HG03039 (cell line): ENCODE results near the gene SULT6B1.
"Not testable (repeated sequence)": the region's sequence is repeated elsewhere in the genome, so short reads cannot be mapped to it uniquely, and the experiment has no call there.

ENCODE experiments used
- ATAC-seq: cut with Tn5 transposase; IDR thresholded peaks from one replicate; pipeline ENCODE4 v1.9.1; 2021; ENCODE audit warnings: mild to moderate bottlenecking, moderate library complexity; ENCODE audit not compliant: unreplicated experiment

The SULT6B1 gene, protein sequence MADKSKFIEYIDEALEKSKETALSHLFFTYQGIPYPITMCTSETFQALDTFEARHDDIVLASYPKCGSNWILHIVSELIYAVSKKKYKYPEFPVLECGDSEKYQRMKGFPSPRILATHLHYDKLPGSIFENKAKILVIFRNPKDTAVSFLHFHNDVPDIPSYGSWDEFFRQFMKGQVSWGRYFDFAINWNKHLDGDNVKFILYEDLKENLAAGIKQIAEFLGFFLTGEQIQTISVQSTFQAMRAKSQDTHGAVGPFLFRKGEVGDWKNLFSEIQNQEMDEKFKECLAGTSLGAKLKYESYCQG

DNA sequence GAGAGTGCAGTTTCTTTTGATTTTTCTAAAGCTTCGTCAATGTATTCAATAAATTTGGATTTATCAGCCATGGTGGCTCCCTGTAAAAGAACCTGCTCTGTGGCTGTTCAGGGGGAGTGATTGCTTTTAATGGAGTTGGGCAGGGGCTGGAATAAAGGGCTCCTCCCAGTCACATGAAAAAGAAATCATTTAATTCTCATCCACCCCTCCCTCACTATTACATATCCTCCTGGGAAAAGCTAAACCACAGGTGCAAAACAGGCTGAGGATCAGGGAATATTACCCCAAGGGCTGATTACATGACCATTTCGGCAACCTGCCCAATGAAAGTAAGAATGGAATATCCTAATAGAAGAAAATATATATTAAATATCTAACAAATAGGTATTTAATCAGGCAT, at the start of gene SULT6B1:
Gene SULT6B1 (minus strand): TSS at position 101 of the 400 bp plus-strand sequence. CDS start 30 bp downstream, at position 71.
- no peak for ATAC-seq

DNA sequence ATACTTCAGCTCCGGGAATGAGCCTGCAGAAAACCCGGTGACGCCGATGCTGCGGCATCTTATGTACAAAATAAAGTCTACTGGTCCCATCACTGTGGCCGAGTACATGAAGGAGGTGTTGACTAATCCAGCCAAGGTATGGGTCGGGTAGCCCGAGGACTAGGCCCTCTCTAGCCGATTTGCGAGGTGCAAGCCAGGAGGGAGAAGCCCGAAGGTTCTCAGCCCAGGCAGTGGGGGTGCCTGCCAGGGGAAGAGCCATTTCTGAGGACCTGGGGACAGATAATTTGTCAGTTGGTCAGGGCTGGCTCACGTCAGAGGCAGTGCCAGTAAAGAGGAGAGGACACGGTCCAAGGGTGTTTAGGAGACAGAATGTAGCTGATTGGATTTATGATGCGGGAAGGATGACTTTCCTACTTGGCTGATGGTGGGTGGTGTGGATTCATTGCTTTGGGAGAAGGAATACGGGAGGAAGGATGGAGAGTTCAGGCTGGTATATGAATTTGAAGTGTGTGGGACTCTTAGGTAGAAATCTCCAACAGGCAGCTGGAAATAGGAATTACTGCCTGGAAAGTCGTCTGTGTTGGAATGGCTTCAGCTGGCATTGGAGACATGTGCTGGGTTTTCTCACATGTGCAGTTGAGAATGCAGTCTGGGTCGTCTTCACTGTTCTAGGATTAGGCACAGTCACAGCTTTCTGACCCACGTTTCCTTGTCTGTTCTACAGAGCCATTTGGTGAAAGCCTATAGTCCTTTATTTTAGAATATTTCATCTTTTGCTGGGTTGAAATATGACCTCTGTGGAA, 43.9 kb upstream of the SULT6B1 start:
- no peak for ATAC-seq

DNA sequence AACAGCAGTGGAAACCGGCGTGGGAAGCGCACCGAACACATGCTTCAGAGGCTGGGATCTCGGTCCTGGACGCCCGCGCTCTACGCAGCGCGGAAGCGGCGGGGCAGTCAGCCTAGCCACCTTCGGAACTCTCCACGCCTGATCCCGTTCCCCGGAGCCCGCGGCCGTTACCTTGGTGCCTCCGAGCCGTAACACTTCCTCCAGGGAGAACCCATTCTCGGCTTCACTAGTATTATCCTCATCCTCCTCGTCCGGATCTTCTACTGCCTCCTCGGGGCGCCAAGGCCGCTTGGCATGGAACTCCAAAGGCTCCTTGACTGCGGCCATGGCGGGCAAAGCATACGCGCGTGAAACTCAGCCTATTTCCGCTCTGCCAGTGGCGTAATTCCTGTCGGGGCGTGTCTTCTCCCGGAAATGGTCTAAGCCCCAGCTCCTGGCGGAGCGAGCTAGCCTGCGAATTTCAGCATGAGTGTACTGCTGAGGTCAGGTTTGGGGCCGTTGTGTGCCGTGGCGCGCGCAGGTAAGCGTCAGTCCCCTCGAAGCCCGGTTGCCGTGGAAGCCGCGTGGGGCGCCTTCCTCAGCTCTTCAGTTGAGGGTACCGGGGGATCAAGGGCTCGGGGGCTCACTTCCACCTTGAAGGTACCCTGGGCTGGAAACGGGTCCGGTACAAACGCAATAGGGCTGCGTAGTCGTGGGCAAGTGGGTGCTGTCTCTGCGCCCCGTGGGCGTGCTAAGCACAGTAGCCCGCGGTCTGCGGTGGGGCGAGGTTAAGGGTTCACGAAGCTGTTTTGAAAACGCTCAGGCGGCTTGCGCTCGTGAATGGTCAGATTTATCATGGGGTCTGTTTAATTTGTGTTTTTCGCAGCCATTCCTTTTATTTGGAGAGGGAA, 43.0 kb upstream of the SULT6B1 start, which contains the start of the genes CEBPZ and NDUFAF7:
Gene CEBPZ (minus strand): TSS at position 356 of the 890 bp plus-strand sequence. CDS start 29 bp downstream, at position 327.
Gene NDUFAF7 (plus strand): TSS at position 418 of the 890 bp plus-strand sequence. CDS start 48 bp downstream, at position 466.
- ATAC-seq = peak; percentile 93

DNA sequence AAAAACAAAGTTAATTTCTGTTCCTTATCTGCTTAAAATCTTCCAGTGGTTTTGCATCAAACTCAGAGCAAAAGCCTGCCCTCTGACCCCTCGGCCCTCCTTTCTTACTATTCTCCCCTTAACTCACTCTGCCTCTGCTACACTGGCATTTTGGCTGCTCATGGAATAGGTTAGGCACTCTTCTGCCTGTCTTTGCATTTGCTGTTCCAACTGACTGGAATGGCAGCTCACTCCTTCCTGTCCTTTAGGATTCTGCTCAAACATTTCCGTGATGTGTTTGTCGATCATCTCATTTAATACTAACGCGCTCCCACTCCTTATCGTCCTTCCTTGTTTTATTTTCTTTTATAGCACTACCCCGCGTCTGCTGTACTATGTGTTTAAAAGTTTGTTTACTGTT, 42.1 kb upstream of the SULT6B1 start:
- no peak for ATAC-seq

DNA sequence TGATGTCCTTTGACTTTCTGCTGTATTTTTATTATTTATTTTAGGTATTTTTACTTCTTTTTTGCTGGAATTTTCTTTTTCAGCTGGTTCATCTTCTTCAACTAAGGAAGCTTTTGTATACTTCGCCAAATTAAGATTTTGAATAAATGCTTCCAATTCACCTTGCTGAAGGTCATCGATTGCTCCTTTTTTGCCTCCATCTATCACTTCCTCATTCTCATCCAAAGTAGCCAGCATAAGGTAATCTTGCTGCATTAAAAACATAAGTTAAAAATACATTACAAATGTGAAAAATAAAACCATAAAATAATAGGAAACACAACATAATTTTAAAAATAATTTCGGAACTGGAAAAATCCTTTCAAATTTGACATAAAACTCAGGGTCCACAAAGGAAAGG, 40.3 kb upstream of the SULT6B1 start:
- ATAC-seq = no peak

DNA sequence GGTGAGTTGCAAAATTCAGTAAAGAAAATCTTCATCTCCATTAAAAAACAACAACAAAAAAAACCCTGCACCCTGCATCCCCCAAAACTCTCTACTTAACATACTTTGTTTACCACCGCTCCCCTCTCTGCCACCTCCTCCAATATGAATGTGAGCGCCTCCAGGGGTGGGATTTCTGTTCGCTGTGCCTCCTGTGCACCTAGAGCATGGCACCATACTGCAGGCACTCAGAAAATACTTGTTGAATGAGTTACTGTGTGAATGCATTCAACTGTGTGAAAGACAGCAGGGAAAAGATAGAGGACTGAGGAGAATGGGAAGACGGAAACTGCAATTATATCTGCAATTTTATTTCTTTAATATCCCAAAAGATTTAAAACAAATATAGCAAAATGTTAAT, 38.4 kb upstream of the SULT6B1 start:
- no peak for ATAC-seq

DNA sequence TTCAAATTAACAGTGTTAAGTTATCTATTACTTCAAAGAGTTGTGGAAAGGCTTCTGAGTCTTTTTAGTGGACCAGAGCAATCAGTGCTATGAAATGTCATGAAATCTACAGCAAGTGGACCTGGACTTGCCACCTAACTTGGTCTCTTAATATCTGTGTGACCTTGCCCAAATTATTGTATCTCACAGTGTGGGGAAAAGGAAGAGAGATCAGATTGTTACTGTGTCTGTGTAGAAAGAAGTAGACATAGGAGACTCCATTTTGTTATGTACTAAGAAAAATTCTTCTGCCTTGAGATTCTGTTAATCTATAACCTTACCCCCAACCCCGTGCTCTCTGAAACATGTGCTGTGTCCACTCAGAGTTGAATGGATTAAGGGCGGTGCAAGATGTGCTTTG, 36.7 kb upstream of the SULT6B1 start:
- not testable (repeated sequence) for ATAC-seq

DNA sequence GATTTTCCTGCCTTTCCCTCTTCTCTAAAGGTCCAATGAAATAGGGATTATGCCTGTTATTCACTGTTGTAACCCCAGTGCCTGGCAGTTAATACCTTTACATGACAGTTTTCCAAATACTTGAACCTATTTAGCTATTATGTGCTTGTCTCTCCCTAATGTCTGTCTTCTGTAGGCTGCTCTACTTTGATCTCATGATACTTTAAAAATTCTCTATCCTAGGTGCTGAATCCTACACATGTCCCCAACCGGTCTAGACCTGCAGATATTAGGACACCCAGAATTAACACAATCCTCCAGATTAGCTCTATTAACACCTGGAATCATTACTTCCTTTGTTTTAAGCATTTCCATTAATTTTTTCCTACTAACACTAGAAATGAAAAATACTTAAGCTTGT, 35.6 kb upstream of the SULT6B1 start:
- no peak for ATAC-seq

DNA sequence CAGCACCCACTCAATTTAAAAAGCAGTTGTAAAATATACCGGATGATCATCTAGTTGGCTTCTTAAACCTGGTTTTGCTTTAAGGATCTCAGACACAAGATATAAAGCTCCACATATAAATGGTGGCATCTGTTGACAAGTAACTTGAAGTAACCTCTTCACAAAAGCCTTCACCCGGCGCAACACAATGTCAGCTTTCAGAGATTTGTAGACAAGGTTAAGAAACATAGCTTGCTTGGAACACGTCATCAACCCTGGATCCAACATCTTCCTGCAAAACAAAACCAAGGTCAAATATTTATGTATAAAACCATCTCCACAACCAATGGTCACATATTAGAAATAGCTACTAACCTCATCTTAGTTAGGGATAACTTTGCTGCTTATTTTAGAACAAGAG, 34.7 kb upstream of the SULT6B1 start:
- ATAC-seq = no peak

DNA sequence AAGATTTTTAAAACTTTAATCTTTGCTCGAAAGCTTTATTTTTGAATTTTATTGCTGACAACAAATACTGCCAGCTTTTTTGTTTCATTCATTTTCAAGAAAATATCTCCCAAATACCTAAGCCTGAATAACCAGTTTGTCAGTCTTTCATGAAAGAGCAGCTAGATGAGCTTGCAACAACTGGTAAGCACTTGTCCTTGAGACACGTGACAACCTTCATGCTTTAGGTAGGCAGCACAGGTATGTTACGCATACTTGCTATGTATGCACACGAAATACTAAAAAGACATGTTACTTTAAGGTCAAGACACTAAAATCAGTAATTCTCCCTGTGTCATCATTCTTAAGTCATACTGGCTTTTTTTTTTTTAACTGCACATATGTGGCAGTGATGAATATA, 30.6 kb upstream of the SULT6B1 start:
- ATAC-seq = no peak

DNA sequence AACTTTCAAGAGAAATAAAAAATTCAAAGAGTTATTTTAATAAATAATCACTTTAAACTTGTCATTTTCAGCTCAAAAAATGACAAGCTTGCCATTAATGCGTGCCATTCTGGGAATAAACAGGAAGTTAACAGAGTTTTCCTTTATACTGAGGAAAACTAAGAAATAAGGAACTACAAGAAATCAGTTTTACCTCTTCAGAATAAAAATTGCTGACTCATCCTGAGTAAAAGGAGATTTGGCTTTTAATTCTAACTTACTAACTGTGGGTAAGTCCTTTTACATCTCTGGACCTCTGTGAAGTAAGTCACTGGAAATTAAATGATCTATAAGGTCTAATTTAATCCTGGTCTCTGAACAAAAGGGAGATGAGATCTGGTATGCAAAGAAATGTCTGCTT, 26.8 kb upstream of the SULT6B1 start:
- no peak for ATAC-seq

DNA sequence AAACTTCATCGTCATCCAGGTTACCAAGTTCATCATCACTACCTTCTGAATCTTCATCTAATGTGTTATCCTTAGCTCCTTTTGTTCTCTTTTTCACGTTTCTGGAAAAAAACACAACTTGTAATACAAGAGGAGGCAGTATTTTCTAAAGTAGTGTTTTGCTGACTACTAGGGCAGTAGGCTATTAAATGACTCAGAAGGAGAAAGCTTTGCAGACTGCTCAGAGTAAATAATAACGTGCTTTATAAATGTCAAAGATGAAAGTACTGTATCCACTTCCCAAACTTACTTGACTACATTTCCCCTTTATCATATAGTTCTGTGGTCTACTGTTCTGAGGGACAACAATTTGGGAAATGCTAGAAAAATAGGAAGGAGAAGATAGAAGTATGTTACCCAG, 23.5 kb upstream of the SULT6B1 start:
- ATAC-seq = no peak

DNA sequence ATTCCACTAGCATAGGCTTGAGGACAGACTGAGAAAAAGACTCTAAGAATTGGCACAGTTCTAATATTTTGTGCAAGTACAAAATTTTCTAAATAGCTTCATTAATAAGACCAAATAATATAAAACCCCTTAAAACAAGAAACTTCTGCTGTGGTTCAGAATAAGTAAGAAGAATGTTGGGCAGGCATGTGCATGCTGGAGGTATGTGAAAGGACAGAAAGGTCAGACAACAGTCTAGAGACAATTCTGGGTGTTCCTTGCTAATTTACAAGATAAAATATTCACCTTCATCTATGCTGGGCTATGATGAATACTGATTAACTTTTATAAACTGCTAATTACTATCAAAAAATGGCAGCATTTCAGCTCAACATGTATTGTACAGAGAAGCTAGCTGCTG, 22.7 kb upstream of the SULT6B1 start:
- ATAC-seq = no peak

DNA sequence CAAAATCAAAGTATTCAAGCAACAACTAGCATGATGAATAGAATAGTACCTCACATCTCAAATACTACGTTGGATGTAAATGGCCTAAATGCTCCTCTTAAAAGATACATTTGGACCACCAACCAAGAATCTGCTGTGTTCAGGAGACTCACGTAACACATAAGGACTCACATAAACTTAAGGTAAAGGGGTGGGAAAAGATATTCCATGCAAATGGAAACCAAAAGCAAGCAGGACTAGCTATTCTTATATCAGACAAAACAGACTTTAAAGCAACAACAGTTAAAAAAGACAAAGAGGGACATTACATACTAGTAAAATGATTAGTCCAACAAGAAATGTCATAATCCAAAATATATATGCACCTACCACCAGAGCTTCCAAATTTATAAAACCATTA, 18.3 kb upstream of the SULT6B1 start:
- not testable (repeated sequence) for ATAC-seq

DNA sequence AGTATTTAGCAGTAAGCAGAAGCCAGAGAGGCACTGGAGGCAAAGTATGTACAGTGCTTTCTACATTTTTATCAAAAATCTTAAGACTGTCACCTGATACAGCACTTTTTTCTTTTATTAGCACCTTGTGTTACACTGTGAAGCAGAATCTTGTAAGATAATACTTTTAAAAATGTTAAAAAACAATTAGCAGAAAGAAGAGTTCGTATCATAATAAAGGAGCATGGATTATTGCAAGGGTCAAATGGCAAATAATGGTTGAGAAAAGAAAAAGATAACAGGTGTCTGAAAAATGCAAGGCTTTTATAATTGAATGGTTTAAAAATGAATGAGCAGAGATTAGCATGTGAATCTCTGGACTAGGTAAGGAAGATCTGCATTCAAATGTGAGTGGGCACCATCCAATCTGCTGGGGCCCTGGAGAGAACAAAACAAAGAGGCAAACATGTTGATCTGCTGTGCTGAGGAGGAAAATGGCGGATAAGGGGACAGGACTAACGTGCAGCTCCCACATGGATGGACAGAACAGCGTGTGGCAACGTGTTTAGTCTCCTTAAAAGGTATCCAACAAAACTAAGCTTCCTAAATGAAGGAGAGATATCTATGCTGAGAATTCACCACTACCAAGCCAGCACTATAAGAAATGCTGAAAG, 17.3 kb upstream of the SULT6B1 start:
- ATAC-seq = no peak

DNA sequence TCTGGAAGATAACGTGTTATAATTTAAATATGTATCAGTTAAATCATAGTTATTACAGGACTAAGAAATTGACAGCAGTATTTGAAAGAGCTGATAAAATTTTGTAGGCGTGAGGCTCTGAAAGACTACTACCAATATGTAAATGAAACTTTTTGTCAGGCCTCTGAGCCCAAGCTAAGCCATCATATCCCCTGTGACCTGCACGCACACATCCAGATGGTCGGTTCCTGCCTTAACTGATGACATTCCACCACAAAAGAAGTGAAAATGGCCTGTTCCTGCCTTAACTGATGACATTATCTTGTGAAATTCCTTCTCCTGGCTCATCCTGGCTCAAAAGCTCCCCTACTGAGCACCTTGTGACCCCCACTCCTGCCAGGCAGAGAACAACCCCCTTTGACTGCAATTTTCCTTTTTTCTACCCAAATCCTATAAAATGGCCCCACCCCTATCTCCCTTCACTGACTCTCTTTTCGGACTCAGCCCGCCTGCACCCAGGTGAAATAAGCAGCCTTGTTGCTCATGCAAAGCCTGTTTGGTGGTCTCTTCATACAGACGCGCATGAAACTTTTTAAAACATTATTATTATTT, 16.7 kb upstream of the SULT6B1 start:
- not testable (repeated sequence) for ATAC-seq

DNA sequence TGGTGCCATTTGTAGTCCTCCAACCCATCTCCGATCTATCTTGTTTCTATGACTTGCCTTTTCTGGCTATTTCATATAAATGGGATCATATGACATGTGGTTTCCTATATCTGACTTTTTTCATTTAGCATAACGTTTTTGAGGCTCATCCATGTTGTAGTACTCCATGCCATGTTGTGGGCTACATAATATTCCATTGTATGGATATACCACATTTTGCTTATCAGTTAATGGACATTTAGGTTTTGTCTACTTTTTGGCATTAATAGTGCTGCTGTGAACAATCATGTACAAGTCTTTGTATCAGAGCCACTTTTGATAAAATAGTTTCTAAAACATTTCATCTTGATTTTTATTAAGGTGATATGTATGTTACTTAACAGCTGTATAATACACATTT, 15.2 kb upstream of the SULT6B1 start:
- ATAC-seq = no peak

DNA sequence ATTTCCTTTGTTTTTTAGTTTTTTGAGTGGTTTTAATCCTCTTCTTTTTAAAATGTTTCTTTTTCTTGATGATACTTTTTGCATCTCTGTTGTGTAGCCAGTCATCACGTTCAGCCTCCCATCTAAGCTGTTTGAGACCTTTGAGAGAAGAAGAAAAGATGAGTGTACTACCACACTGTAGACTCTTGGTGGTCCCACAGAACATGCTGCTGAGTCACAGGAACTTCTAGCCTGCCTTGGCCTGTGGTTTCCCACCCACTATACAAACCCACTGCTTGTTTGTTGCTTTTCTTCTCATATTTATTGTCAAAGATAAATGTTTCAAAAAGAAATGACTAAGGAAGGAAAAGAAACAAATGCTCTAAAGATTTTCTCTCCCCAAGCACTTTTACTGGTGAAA, 13.3 kb upstream of the SULT6B1 start:
- no peak for ATAC-seq

DNA sequence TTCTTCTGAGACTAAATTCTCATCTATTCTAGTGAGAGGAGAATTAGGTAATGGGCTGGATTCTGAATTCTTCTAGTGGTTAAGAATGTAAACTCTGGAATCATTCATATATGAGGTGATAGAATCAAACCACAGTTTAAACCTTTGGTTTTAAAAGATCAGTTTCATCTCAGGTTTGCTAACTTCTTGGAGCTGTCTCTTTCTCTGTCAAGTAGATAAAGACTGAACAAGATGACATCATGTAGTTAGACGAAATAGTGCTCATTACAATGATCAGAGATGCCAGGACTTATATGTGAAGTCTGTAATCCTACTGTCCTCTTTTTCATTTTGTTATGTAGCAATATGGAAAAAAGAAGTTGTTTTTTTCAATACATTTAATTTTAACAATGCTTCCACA, 12.7 kb upstream of the SULT6B1 start:
- ATAC-seq = no peak

DNA sequence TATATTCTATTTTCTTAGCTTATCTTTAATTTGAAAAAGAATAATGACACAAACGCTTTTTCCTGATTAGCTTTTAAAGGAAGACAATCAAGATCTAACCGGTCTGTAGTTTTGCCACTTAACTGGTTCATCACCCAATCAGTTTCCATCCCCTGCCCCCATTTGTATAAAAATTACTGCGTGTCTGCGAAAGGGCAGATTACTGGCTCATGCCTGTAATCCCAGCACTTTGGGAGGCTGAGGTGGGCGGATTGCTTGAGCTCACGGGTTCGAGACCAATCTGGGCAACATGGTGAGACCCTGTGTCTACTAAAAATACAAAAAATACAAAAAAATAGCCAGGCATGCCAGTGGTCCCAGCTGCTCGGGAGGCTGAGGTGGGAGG, 10.2 kb upstream of the SULT6B1 start:
- no peak for ATAC-seq
